Measurements from ENCODE around the gene RNF26.

DNA sequence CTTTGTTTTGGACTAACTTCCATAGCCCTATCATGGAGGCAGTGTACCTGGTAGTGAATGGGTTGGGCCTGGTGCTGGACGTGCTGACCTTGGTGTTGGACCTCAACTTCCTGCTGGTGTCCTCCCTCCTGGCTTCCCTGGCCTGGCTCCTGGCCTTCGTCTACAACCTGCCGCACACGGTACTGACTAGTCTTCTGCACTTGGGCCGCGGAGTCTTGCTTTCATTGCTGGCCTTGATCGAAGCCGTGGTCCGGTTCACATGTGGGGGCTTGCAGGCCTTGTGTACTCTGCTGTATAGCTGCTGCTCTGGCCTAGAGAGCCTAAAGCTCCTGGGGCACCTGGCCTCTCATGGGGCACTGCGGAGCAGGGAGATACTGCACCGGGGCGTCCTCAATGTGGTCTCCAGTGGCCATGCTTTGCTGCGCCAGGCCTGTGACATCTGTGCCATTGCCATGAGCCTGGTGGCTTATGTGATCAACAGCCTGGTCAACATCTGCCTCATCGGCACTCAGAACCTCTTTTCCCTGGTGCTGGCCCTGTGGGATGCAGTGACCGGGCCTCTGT is 846 bp downstream of the RNF26 start:
- TF ChIP-seq POLR2A (IDR thresholded peaks at IDR 0.05; ENCODE audit: low read depth, low read length) (no peak), CEBPB (IDR thresholded peaks at IDR 0.05; ENCODE audit: low read depth, low read length) (no peak), RCOR1 (IDR thresholded peaks at IDR 0.05; ENCODE audit: insufficient replicate concordance, low read length) (no peak), BHLHE40 (IDR thresholded peaks at IDR 0.05; ENCODE audit: low read depth, low read length) (no peak), CHD1 (IDR thresholded peaks at IDR 0.05; ENCODE audit: low read depth, low read length) (no peak), RFX5 (IDR thresholded peaks at IDR 0.05; ENCODE audit: low read depth, low read length) (no peak), MAZ (IDR thresholded peaks at IDR 0.05; ENCODE audit: borderline replicate concordance, low read depth, low read length) (no peak), RAD21 (IDR thresholded peaks at IDR 0.05; ENCODE audit: low read length) (no peak), SMC3 (IDR thresholded peaks at IDR 0.05; ENCODE audit: low read depth, low read length) (no peak), FOS (IDR thresholded peaks at IDR 0.05; ENCODE audit: low read depth, low read length) (no peak)
- TF ChIP-seq, protein P1, sequence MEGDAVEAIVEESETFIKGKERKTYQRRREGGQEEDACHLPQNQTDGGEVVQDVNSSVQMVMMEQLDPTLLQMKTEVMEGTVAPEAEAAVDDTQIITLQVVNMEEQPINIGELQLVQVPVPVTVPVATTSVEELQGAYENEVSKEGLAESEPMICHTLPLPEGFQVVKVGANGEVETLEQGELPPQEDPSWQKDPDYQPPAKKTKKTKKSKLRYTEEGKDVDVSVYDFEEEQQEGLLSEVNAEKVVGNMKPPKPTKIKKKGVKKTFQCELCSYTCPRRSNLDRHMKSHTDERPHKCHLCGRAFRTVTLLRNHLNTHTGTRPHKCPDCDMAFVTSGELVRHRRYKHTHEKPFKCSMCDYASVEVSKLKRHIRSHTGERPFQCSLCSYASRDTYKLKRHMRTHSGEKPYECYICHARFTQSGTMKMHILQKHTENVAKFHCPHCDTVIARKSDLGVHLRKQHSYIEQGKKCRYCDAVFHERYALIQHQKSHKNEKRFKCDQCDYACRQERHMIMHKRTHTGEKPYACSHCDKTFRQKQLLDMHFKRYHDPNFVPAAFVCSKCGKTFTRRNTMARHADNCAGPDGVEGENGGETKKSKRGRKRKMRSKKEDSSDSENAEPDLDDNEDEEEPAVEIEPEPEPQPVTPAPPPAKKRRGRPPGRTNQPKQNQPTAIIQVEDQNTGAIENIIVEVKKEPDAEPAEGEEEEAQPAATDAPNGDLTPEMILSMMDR (conservative IDR thresholded peaks at IDR 0.05; ENCODE audit: low read depth, low read length): no peak
- TF ChIP-seq, protein P2, sequence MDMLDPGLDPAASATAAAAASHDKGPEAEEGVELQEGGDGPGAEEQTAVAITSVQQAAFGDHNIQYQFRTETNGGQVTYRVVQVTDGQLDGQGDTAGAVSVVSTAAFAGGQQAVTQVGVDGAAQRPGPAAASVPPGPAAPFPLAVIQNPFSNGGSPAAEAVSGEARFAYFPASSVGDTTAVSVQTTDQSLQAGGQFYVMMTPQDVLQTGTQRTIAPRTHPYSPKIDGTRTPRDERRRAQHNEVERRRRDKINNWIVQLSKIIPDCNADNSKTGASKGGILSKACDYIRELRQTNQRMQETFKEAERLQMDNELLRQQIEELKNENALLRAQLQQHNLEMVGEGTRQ (IDR thresholded peaks at IDR 0.05; ENCODE audit: low read depth, low read length): no peak

Measured in IMR-90 (cell line).